Skeletal muscle cell (primary cell): ENCODE data around the gene M1AP.
A peak's percentile ranks its signal among the peaks of the same experiment; 100 is the strongest.

Experiments used
- DNase-seq: peaks from one replicate; pipeline ENCODE4 v3.0.0-alpha.2; 2010; ENCODE audit warnings: low read depth
- H3K4me3 ChIP-seq: 2 replicates; pipeline ENCODE4 v1.5.1; 2011; ENCODE audit warnings: low read depth, mild to moderate bottlenecking, control low read depth, low read length, moderate library complexity

The M1AP gene, protein sequence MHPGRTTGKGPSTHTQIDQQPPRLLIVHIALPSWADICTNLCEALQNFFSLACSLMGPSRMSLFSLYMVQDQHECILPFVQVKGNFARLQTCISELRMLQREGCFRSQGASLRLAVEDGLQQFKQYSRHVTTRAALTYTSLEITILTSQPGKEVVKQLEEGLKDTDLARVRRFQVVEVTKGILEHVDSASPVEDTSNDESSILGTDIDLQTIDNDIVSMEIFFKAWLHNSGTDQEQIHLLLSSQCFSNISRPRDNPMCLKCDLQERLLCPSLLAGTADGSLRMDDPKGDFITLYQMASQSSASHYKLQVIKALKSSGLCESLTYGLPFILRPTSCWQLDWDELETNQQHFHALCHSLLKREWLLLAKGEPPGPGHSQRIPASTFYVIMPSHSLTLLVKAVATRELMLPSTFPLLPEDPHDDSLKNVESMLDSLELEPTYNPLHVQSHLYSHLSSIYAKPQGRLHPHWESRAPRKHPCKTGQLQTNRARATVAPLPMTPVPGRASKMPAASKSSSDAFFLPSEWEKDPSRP

DNA sequence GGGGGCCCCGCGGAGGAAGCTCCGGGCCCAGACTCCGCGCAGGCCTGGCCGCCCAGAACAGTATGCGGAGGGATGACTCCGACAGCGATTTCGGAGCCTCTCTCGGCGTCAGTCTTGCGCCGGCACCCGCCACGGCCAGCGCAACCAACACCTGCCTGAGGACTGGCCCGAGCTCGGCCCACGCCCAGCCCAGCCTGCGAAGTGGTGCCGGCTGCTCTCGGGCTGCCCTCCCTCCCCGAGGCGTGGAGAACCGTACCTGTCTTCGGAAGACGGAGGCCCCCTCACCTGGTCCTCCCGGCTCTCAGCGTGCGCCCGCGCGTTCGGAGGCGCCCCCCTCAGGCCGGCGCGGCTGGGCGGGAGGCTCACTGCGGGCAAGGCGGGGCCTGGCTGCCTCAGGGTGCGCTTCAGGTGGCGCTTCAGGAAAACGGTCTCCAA lies at the start of gene M1AP:
M1AP (minus strand) TSS at position 322 of the 435 bp plus-strand sequence. CDS start 8,055 bp downstream, outside the sequence.
- peak within 1 kb of the TSS; percentile 28 for H3K4me3 ChIP-seq
- no peak for DNase-seq

DNA sequence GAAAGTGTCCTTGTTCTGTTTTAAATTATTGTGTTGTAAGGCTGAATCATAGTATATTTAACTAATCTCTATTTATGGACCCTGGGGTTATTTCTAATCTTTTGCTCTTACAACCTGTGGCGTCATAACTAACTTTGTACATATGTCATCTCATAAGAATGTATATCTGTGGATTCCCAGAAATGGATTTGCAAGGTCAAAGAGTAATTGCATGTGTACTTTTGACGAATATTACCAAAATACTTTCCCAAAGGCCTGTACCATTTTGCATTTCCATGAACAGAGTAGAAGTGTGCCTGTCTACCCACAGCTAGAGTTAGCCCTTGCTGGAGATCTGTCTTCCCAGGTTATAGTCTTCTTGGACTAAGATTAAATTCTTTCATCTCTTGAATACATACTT lies 48.7 kb upstream of the M1AP start:
- H3K4me3 ChIP-seq: no peak overlapping the region
- no peak for DNase-seq

DNA sequence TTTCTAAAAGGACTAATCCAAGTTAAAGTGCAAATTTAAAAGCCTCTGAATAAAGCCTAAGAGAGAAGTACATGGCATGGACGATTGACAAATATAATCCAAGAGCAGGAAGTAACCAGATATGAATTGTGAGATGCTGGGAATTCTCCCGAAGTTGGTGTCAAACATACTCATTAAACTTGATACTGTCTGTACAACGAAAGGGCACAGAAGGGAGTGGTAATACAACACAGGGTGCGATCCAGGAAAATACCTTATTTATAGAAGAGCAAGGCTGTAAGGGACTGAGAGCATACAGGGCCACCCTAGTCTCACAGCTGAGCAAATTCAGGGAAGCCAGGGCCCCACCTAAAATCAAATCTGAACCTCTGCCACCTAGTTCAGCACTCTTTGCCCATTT lies 47.5 kb upstream of the M1AP start:
- H3K4me3 ChIP-seq: no peak overlapping the region

DNA sequence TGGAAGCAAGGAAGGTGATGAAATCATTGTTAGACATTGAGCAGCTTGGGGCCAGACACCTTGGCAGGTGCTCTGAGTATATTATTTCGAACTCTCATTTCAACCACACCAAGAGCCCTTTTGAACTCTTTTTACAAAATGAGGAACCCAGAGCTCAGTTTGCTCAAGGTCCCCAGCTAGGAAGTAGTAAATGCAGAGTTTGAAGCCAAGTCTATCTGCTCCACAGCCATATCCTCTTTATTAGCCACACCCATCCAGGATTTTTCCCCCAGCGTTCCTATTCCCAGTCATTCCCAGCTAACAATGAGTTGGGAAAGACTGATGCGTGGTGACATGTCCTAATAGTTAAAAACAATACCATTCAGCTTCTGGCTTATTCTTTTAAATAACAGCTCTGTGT lies 46.2 kb upstream of the M1AP start:
- DNase-seq: no peak
- H3K4me3 ChIP-seq: no peak overlapping the region

More for the DNA sequence above, 47.5 kb upstream of the M1AP start:
- DNase-seq: no peak

- DNase-seq: no peak
- H3K4me3 ChIP-seq: no peak overlapping the region
Measured at GRCh38 chr2:74693668-74694067, 45.5 kb upstream of the M1AP start.

DNA sequence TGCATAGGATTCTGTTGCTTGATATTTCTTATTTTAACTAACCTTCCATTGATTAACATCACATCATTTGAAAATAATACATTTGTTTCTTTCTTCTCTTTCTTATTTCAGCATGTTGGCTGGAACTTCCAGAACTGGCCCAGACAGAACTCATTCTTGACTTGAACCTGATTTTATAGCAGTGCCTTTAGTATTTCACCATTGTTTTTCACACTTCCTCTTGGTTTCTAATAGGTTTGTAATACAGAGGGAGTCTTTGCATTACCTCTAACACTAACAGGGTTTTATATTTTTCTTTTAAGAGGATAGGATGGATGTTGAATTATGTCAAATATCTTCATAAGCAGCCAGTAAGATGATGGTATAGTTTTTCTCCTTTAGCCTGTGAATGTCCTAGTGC lies 45.1 kb upstream of the M1AP start:
- no peak for DNase-seq
- H3K4me3 ChIP-seq: no peak overlapping the region

DNA sequence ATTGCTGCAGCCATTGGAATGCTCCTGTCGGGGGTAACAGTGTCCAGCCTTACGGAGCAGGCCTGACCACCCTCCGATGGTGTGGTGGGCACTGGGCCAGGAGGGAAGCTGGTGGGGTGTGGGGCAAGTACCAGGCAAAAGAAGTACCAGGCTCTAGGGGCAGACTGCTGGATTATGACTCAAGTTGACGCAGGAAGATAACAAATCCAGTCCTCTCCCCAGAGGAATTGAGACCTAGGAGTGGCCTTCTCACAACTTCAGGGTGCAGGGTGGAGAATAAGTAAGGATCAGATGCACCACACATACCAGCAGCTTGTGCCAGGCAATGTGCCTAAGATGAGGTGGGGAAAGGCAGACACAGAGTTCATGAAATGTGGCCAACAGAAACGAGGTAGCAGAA lies 43.8 kb upstream of the M1AP start:
- no peak overlapping the region for H3K4me3 ChIP-seq
- no peak for DNase-seq

- H3K4me3 ChIP-seq: no peak overlapping the region
- peak; percentile 20 for DNase-seq
Measured at GRCh38 chr2:74690571-74690970, 42.4 kb upstream of the M1AP start.

DNA sequence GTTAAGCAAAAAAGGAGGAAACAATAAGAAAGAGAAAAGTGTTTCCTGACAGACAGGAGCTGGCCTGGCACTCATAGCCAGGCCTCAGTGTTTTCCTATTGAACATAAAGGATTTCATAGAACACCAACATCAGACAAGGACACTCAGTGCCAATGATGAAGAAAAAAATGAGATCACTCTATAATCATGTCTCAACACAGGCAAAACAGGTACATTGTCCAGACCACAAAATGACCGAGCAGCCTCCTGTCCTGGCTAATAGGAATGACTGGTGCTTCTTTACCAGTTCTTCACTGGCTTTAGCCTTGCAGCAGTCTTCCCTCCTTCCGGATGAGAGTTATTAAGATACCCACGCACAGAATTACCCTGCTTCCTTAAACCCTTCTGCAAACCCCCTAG lies 41.5 kb upstream of the M1AP start:
- no peak for DNase-seq
- H3K4me3 ChIP-seq: no peak overlapping the region

GRCh38 chr2:74688881-74689280 lies 40.8 kb upstream of the M1AP start:
- no peak for DNase-seq
- H3K4me3 ChIP-seq: no peak overlapping the region

DNA sequence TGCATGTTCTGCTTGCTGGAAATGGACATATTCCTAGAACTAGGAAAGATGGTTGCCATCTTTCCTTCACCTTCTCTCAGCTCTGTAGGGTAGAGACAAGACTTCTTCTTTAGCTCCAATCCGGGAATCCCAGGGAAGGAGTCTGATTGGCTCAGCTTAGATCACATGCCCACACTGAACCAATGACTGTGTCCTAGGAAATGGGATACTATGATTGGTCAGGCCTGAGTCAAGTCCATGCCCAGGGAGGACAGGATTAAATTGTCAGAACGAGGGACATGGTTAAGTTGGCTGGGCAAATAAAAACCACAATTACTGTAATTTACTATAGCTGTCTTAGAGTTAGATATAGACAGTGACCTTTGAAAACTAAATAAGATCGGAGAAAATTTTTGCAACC lies 37.3 kb upstream of the M1AP start:
- DNase-seq: no peak
- no peak overlapping the region for H3K4me3 ChIP-seq

DNA sequence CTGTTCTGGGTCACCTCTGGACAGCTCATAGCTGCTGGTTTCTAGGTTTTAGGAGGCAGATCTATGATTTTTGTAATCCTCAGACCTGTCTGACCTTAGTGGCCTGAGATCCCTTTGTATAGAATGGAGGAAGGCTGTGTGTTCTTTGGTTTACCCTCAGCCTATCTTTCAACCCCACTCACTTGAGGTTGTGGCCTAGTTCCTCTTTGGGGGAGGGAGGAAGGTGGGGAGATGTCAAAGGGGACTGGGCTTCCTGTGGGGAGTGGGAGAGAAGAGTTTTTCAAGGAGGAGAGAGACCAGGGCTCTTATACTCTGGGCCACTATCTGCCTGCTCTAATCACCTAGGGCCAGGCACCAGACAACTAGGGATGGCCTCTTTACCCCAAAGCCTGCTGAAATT lies 34.4 kb upstream of the M1AP start:
- H3K4me3 ChIP-seq: no peak overlapping the region

DNA sequence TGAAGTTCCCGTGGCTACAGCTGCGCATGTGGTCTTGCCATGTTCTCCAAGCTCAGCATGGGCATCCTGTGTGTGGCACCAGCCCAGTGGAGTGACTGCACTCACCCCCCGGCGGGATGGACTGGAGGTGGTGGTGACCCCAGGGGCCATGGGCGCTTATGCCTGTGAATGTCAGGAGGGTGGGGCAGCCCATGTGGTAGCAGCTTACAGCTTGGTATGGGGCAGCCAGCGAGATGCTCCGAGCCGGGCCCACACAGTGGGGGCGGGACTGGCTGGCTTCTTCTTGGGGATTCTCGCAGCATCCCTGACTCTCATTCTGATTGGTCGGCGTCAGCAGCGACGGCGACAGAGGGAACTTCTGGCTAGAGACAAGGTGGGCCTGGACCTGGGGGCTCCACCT lies 31.5 kb upstream of the M1AP start:
- no peak overlapping the region for H3K4me3 ChIP-seq
- no peak for DNase-seq

More for the DNA sequence above, 34.4 kb upstream of the M1AP start:
- no peak for DNase-seq

GRCh38 chr2:74676331-74676730 lies 28.2 kb upstream of the M1AP start:
- H3K4me3 ChIP-seq: no peak overlapping the region
- DNase-seq: no peak

DNA sequence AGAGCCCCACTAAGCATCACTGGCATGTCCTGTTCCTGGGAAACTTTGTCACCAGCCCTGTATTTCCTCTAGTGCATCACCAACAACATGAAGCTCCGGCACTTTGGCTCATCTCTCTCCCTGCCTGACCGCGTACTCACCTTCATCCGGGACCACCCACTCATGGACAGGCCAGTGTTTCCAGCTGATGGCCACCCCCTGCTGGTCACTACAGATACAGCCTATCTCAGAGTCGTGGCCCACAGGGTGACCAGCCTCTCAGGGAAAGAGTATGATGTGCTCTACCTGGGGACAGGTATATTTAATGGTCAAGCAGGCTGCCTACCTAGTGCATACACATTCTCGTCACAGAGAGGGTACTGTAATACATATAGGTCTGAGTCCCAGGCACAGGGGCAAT lies 27.0 kb upstream of the M1AP start:
- H3K4me3 ChIP-seq: no peak overlapping the region
- no peak for DNase-seq

- no peak for DNase-seq
- no peak overlapping the region for H3K4me3 ChIP-seq
Measured at GRCh38 chr2:74673826-74674528, 25.8 kb upstream of the M1AP start.

DNA sequence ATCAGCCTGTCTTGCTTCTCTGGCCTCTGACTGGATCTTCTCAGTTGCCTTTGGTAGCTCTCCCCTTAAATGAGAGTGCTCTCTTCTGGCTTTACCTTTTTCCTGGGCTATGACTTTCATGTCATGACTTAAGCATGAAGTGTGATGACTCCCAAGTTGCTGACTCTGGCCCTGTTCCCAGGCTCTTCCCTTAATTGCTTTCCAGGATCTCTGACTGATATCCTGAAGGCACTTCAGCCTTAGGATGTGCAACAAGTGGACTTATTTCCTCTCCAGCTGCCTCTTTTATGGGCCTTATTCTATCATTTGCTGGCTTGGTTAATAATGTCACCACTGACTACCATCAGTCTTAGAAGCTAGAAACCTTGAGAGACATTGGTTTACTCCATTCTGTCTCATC lies 23.3 kb upstream of the M1AP start:
- peak; percentile 31 for DNase-seq

GRCh38 chr2:74670263-74670662 lies 22.1 kb upstream of the M1AP start:
- no peak for DNase-seq
- no peak overlapping the region for H3K4me3 ChIP-seq

More for the DNA sequence above, 23.3 kb upstream of the M1AP start:
- H3K4me3 ChIP-seq: no peak overlapping the region

GRCh38 chr2:74668087-74668486 lies 20.0 kb upstream of the M1AP start:
- no peak for DNase-seq
- no peak overlapping the region for H3K4me3 ChIP-seq

- no peak overlapping the region for H3K4me3 ChIP-seq
- DNase-seq: no peak
Measured at GRCh38 chr2:74659462-74659861, 11.3 kb upstream of the M1AP start.

DNA sequence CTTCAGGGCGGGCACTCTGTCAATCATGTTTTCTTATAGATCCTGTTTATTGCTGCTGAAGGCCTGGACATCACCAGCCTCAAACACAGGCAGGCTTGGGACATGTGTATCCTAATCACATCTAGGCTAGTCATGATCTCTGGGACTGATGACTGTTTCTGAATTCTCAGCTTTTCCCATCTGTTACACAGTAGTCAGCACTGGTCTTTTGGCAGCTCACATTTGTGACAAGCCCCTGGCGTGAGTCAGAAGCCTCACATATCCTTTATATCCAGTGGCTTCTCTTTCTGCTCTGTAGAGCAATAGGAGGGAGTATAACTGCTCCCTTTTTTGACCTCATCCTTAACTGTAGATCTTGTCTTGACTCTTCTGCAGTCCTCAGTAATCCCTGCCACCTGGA lies 10.4 kb upstream of the M1AP start:
- DNase-seq: peak; percentile 48
- no peak overlapping the region for H3K4me3 ChIP-seq
